Activated effector memory CD4-positive, alpha-beta T cell treated with anti-CD3 and anti-CD28 coated beads, Interleukin-2, amount 50 U/mL, for 16 hours (primary cell): Measurements from ENCODE around the gene GRM7.

Experiments used
- DNase-seq: peaks from one replicate; pipeline ENCODE4 v3.0.0-alpha.2; 2020

Gene GRM7

GRCh38 chr3:7744850-7745249 is 883.9 kb downstream of the GRM7 start:
- DNase-seq, result no peak

- DNase-seq, result no peak
These were observed 884.8 kb downstream of the GRM7 start for GRCh38 chr3:7745711-7746110.

GRCh38 chr3:7749931-7750695 is 889.2 kb downstream of the GRM7 start:
- DNase-seq, result no peak

GRCh38 chr3:7752005-7752404 is 891.1 kb downstream of the GRM7 start:
- no peak for DNase-seq

GRCh38 chr3:7754653-7755441 is 893.9 kb downstream of the GRM7 start:
- DNase-seq, result no peak

GRCh38 chr3:7759630-7760029 is 898.7 kb downstream of the GRM7 start:
- DNase-seq, result no peak

GRCh38 chr3:7760718-7761117 is 899.8 kb downstream of the GRM7 start:
- DNase-seq, result no peak

- DNase-seq, result no peak
These were observed 903.2 kb downstream of the GRM7 start for GRCh38 chr3:7764115-7764514.

GRCh38 chr3:7766530-7766929 is 905.6 kb downstream of the GRM7 start:
- no peak for DNase-seq

GRCh38 chr3:7779331-7779730 is 918.4 kb downstream of the GRM7 start:
- DNase-seq, result no peak

- DNase-seq, result no peak
These were observed 920.5 kb downstream of the GRM7 start for GRCh38 chr3:7781395-7781794.

GRCh38 chr3:7787871-7788828 is 927.2 kb downstream of the GRM7 start:
- no peak for DNase-seq

GRCh38 chr3:7788881-7789280 is 928.0 kb downstream of the GRM7 start:
- DNase-seq, result no peak

- DNase-seq, result no peak
These were observed 928.4 kb downstream of the GRM7 start for GRCh38 chr3:7789324-7789723.

GRCh38 chr3:7790141-7790540 is 929.2 kb downstream of the GRM7 start:
- no peak for DNase-seq
